ENCODE data around the gene FSCN2.

FSCN2 gene

GRCh38 chr17:81513753-81514488 lies 14.3 kb upstream of the FSCN2 start:
- TF ChIP-seq, protein P1, sequence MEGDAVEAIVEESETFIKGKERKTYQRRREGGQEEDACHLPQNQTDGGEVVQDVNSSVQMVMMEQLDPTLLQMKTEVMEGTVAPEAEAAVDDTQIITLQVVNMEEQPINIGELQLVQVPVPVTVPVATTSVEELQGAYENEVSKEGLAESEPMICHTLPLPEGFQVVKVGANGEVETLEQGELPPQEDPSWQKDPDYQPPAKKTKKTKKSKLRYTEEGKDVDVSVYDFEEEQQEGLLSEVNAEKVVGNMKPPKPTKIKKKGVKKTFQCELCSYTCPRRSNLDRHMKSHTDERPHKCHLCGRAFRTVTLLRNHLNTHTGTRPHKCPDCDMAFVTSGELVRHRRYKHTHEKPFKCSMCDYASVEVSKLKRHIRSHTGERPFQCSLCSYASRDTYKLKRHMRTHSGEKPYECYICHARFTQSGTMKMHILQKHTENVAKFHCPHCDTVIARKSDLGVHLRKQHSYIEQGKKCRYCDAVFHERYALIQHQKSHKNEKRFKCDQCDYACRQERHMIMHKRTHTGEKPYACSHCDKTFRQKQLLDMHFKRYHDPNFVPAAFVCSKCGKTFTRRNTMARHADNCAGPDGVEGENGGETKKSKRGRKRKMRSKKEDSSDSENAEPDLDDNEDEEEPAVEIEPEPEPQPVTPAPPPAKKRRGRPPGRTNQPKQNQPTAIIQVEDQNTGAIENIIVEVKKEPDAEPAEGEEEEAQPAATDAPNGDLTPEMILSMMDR (IDR thresholded peaks at IDR 0.05; ENCODE audit: control insufficient read depth, insufficient read depth, low read depth, low read length, missing control alignments): no peak
- no peak for DNase-seq (ENCODE audit: low read depth)
- H3K4me3 ChIP-seq (ENCODE audit: control insufficient read depth, low read depth, low read length): peak overlapping the region; percentile 57

DNA sequence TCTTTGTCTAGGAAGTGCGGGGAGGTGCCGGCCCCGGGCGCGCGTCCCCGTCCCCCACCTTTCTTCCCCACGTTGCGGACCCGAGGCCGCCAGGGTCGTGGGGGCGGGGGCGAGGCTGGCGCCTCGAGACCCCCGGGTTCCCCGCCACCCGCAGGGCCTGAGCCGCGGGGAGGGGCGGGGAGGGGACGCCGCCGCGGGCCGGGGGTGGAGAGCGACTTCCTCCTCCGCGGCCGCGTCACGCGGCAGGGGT lies 13.8 kb upstream of the FSCN2 start:
- peak overlapping the region; percentile 57 for H3K4me3 ChIP-seq (ENCODE audit: control insufficient read depth, low read depth, low read length)
- no peak for DNase-seq (ENCODE audit: low read depth)
- TF ChIP-seq, protein P1 (IDR thresholded peaks at IDR 0.05; ENCODE audit: control insufficient read depth, insufficient read depth, low read depth, low read length, missing control alignments): no peak

DNA sequence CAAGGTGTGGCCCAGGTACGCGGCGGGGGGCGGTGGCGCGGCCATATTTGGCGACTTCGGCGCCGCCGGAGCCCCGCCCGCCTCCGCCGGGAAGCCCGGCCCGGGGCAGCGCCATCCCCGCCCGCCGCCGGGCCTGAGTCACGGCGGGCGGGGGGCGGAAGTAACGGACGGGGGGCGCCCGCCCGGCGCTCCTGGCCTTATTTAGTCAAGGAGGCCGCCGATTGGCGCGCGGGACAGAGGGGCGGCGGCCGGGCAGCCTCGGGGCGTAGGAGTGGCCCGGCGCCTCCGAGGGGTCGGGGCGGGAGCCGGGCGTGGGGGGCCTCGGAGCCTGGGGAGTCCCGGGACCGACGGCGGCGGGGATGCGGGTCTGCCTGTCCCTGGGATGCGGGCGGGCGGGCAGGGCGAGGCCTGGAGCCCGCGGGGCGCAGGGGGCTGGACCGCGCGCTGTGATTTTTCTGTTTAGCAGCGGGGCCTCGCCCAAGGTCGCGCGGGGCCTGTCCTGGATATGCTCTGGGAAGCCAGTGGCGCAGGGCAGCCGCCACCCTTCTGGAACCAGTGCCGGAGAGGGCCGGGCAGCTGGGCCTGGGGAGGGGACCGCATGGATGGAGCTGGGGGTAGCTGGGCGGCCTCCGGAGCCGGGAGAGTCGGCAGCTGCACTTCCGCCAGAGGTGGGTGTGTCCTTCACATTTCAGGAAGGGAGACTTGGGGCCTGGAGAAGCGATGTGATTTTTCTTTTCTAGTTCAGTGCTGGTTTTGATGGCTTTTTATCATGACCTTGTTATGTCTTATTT lies 13.2 kb upstream of the FSCN2 start:
- TF ChIP-seq, protein P1 (IDR thresholded peaks at IDR 0.05; ENCODE audit: control insufficient read depth, insufficient read depth, low read depth, low read length, missing control alignments): no peak
- DNase-seq (ENCODE audit: low read depth): no peak
- peak overlapping the region; percentile 80 for H3K4me3 ChIP-seq (ENCODE audit: control insufficient read depth, low read depth, low read length)

GRCh38 chr17:81515530-81516041 lies 12.6 kb upstream of the FSCN2 start:
- DNase-seq (ENCODE audit: low read depth): no peak
- TF ChIP-seq, protein P1 (IDR thresholded peaks at IDR 0.05; ENCODE audit: control insufficient read depth, insufficient read depth, low read depth, low read length, missing control alignments): no peak
- peak overlapping the region; percentile 80 for H3K4me3 ChIP-seq (ENCODE audit: control insufficient read depth, low read depth, low read length)

DNA sequence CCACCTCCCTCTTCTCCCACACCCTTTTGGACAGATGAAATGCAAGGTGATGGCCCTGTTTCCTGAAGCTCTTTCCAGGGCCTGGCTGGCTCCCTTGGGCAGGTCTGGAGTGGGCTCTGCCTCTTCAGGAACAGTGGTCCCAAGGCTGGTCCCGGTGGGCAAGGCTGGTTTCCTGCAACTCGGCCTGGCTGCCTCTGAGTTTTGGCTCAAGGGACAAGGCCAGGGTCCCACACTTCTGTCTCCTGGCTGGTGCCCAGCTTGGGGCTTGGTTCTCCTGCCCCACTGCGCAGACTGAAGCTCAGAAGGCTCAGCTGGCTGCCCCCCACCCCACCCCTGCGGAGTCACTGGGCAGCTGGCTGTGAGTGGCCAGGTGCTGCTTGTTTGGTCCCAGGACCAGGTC lies 11.7 kb upstream of the FSCN2 start:
- peak overlapping the region; percentile 80 for H3K4me3 ChIP-seq (ENCODE audit: control insufficient read depth, low read depth, low read length)
- no peak for DNase-seq (ENCODE audit: low read depth)

GRCh38 chr17:81517009-81517338 lies 11.2 kb upstream of the FSCN2 start:
- no peak for DNase-seq (ENCODE audit: low read depth)
- H3K4me3 ChIP-seq (ENCODE audit: control insufficient read depth, low read depth, low read length): peak overlapping the region; percentile 80
- TF ChIP-seq, protein P1 (IDR thresholded peaks at IDR 0.05; ENCODE audit: control insufficient read depth, insufficient read depth, low read depth, low read length, missing control alignments): no peak

More for the DNA sequence above, 11.7 kb upstream of the FSCN2 start:
- TF ChIP-seq, protein P1 (IDR thresholded peaks at IDR 0.05; ENCODE audit: control insufficient read depth, insufficient read depth, low read depth, low read length, missing control alignments): no peak

All from AG09309 (cell line).